BJ (cell line): ENCODE measurements around the gene MISP. TPM values are rescaled to one million over a fixed set of nuclear protein-coding genes. Genes with fewer than 3 reads are reported as not detected.

ENCODE experiments used
- CTCF ChIA-PET: fragments of 350-600 bp; formaldehyde crosslinking; extraction: SDS; loops from one replicate; lab custom pipeline; 2021; ENCODE audit warnings: antibody characterized with exemption, inconsistent platforms; lab: Yijun Ruan, JAX
- POLR2A ChIA-PET: fragments of 300-600 bp; sonication (Branson Sonifier 250); formaldehyde crosslinking; extraction: SDS; loops from one replicate; lab custom pipeline; 2021; ENCODE audit warnings: antibody characterized with exemption; lab: Charles Lee
- DNase-seq: peaks from one replicate; pipeline ENCODE4 v3.0.0-alpha.2; 2011; ENCODE audit warnings: low read depth
- H3K27me3 ChIP-seq: 2 replicates; pipeline ENCODE4 v1.6.0; 2011; ENCODE audit warnings: low read length; ENCODE audit not compliant: control insufficient read depth, insufficient read depth
- H3K36me3 ChIP-seq: 2 replicates; pipeline ENCODE4 v1.5.1; 2011; ENCODE audit warnings: low read length; ENCODE audit not compliant: control insufficient read depth, insufficient read depth
- H3K4me3 ChIP-seq: 2 replicates; pipeline ENCODE4 v1.5.1; 2011; ENCODE audit warnings: low read depth, mild to moderate bottlenecking, control low read depth, low read length
- polyA plus RNA-seq: library from polyadenylated mRNA; depleted of rRNA; stranded (reverse); fragments of >200 nt; gene quantifications from 2 replicates; pipeline ENCODE4 v1.2.3, GENCODE V29; 2011
- TF ChIP-seq, protein P1 (sequence below): IDR thresholded peaks from 2 replicates; pipeline ENCODE4 v1.5.1; 2011; ENCODE audit warnings: low read depth, mild to moderate bottlenecking, control low read depth, inconsistent platforms, low read length, moderate library complexity; ENCODE audit not compliant: insufficient read depth

Gene MISP
- polyA plus RNA-seq, 1 experiment = 0.06 TPM

- no peak for DNase-seq
- POLR2A ChIA-PET = no interaction called here
- TF ChIP-seq, protein P1, sequence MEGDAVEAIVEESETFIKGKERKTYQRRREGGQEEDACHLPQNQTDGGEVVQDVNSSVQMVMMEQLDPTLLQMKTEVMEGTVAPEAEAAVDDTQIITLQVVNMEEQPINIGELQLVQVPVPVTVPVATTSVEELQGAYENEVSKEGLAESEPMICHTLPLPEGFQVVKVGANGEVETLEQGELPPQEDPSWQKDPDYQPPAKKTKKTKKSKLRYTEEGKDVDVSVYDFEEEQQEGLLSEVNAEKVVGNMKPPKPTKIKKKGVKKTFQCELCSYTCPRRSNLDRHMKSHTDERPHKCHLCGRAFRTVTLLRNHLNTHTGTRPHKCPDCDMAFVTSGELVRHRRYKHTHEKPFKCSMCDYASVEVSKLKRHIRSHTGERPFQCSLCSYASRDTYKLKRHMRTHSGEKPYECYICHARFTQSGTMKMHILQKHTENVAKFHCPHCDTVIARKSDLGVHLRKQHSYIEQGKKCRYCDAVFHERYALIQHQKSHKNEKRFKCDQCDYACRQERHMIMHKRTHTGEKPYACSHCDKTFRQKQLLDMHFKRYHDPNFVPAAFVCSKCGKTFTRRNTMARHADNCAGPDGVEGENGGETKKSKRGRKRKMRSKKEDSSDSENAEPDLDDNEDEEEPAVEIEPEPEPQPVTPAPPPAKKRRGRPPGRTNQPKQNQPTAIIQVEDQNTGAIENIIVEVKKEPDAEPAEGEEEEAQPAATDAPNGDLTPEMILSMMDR = no peak
Measured at GRCh38 chr19:791567-792305, 40.8 kb downstream of the MISP start.

DNA sequence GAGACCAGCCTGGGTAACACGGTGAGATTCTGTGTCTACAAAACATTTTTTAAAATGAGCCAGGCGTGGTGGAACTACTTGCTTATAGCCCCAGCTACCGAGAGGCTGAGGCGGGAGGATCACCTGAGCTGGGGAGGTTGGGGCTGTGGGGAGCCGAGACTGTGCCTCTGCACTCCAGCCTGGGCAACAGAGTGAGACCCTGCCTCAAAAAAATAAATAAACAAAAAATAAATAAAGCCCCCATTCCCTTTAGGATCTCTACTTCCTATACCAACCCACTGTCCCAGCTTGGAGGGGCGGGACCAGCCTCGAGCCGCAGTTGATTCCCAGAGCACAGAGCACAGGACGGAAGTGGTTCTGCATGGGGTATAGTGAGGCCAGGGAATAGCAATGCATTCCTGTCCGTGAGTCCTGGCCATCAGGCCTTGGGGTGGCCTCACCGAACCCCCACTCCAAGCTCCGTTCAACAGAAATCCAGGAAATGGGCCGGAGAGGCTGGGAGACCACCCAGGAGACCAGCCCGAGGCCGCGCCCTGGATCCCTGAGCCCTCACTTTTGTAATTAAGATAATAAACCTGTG is 41.5 kb downstream of the MISP start:
- CTCF ChIA-PET = no interaction called here

More at GRCh38 chr19:791567-792305, 40.8 kb downstream of the MISP start:
- no peaks in the 10 kb centered on the region; the same call in 1 of the 2 replicates for H3K36me3 ChIP-seq
- H3K4me3 ChIP-seq = no peak overlapping the region
- CTCF ChIA-PET = interaction anchor here (0.6 kb wide), 1 partner anchor 101 kb away, joined by 3 read pairs; the partner anchor contains the start of gene MED16
- H3K27me3 ChIP-seq = no peaks in the 10 kb centered on the region

GRCh38 chr19:793806-794205 is 42.9 kb downstream of the MISP start:
- POLR2A ChIA-PET = no interaction called here
- CTCF ChIA-PET = interaction anchor here (0.8 kb wide), 1 partner anchor 24 kb away, joined by 3 read pairs; no protein-coding TSS in a partner anchor
- no peaks in the 10 kb centered on the region; the same call in 1 of the 2 replicates for H3K36me3 ChIP-seq
- TF ChIP-seq, protein P1 = no peak
- no peak overlapping the region for H3K4me3 ChIP-seq
- DNase-seq = no peak
- H3K27me3 ChIP-seq = no peaks in the 10 kb centered on the region

More for the DNA sequence above, 41.5 kb downstream of the MISP start:
- Histone ChIP-seq H3K36me3 (no peaks in the 10 kb centered on the region; the same call in 1 of the 2 replicates), H3K27me3 (no peaks in the 10 kb centered on the region), H3K4me3 (no peak overlapping the region)
- POLR2A ChIA-PET = no interaction called here
- no peak for DNase-seq
- TF ChIP-seq, protein P1 = no peak

- TF ChIP-seq, protein P1 = no peak
- CTCF ChIA-PET = interaction anchor here (1.2 kb wide), 1 partner anchor 25 kb away, joined by 3 read pairs; no protein-coding TSS in a partner anchor
- Histone ChIP-seq H3K27me3 (no peaks in the 10 kb centered on the region), H3K4me3 (no peak overlapping the region), H3K36me3 (no peaks in the 10 kb centered on the region)
- POLR2A ChIA-PET = no interaction called here
- no peak for DNase-seq
Measured at GRCh38 chr19:795073-795611, 44.2 kb downstream of the MISP start.
